Measurements from ENCODE around the gene LRIG2.
"Not testable (repeated sequence)": the region's sequence is repeated elsewhere in the genome, so short reads cannot be mapped to it uniquely, and the experiment has no call there.

The LRIG2 gene

GRCh38 chr1:113072757-113073478, at the start of gene LRIG2:
LRIG2 (plus strand) TSS chr1:113073198; CDS start chr1:113073407, 209 bp downstream.
- DNase-seq (ENCODE audit: low read depth), result peak; percentile 99
- TF ChIP-seq CTCF (conservative IDR thresholded peaks at IDR 0.05; ENCODE audit: low read depth, low read length), result peak; percentile 72
- H3K4me3 ChIP-seq (ENCODE audit: low read depth, low read length), result peak within 1 kb of the TSS; percentile 99

GRCh38 chr1:113023316-113023715, 49.7 kb upstream of the LRIG2 start:
- not testable (repeated sequence) for DNase-seq (ENCODE audit: low read depth); H3K4me3 ChIP-seq (ENCODE audit: low read depth, low read length)

- TF ChIP-seq CTCF (conservative IDR thresholded peaks at IDR 0.05; ENCODE audit: low read depth, low read length), result no peak
- DNase-seq (ENCODE audit: low read depth), result no peak
- no peak overlapping the region for H3K4me3 ChIP-seq (ENCODE audit: low read depth, low read length)
These were observed 46.0 kb upstream of the LRIG2 start for GRCh38 chr1:113027007-113027406.

- no peak for TF ChIP-seq CTCF (conservative IDR thresholded peaks at IDR 0.05; ENCODE audit: low read depth, low read length)
- DNase-seq (ENCODE audit: low read depth), result no peak
- no peak overlapping the region for H3K4me3 ChIP-seq (ENCODE audit: low read depth, low read length)
These were observed 45.5 kb upstream of the LRIG2 start for GRCh38 chr1:113027449-113027848.

GRCh38 chr1:113029822-113030221, 43.2 kb upstream of the LRIG2 start:
- H3K4me3 ChIP-seq (ENCODE audit: low read depth, low read length), result no peak overlapping the region
- DNase-seq (ENCODE audit: low read depth), result no peak
- TF ChIP-seq CTCF (conservative IDR thresholded peaks at IDR 0.05; ENCODE audit: low read depth, low read length), result no peak

- no peak for DNase-seq (ENCODE audit: low read depth)
- H3K4me3 ChIP-seq (ENCODE audit: low read depth, low read length), result no peak overlapping the region
These were observed 41.6 kb upstream of the LRIG2 start for GRCh38 chr1:113031171-113031933.

More at GRCh38 chr1:113031171-113031933, 41.6 kb upstream of the LRIG2 start:
- no peak for TF ChIP-seq CTCF (conservative IDR thresholded peaks at IDR 0.05; ENCODE audit: low read depth, low read length)

Measured in choroid plexus epithelial cell (primary cell).